Endodermal cell (in vitro differentiated cells): ENCODE data around the gene NFE2. TPM values are rescaled to one million over a fixed set of nuclear protein-coding genes. Genes with fewer than 3 reads are reported as not detected.

Experiments used
- DNase-seq: peaks from one replicate; pipeline ENCODE4 v3.0.0-alpha.2; 2017
- H3K27ac ChIP-seq: 2 replicates; pipeline ENCODE4 v1.5.1; 2013; ENCODE audit warnings: mild to moderate bottlenecking, low read depth, low read length, moderate library complexity
- H3K27me3 ChIP-seq: 2 replicates; pipeline ENCODE4 v1.6.1; 2013; ENCODE audit warnings: mild to moderate bottlenecking, low read length, moderate library complexity; ENCODE audit not compliant: insufficient read depth, control insufficient read depth, poor library complexity, severe bottlenecking
- H3K36me3 ChIP-seq: 2 replicates; pipeline ENCODE4 v1.7.0; 2013; ENCODE audit warnings: mild to moderate bottlenecking, low read length, moderate library complexity; ENCODE audit not compliant: control insufficient read depth, insufficient read depth
- H3K4me1 ChIP-seq: one replicate; pipeline ENCODE4 v1.7.0; 2013; ENCODE audit warnings: low read length; ENCODE audit not compliant: control insufficient read depth, insufficient read depth
- H3K4me3 ChIP-seq: 2 replicates; pipeline ENCODE4 v1.5.1; 2013; ENCODE audit warnings: mild to moderate bottlenecking, low read length, moderate library complexity
- H3K9ac ChIP-seq: 2 replicates; pipeline ENCODE4 v1.6.1; 2013; ENCODE audit warnings: mild to moderate bottlenecking, low read length, moderate library complexity; ENCODE audit not compliant: poor library complexity, severe bottlenecking; ENCODE audit errors: extremely low read depth
- H3K9me3 ChIP-seq: 2 replicates; pipeline ENCODE4 v1.6.1; 2013; ENCODE audit warnings: mild to moderate bottlenecking, low read length, moderate library complexity; ENCODE audit not compliant: control insufficient read depth
- H3K27ac Mint-ChIP-seq: 2 replicates; pipeline ENCODE4 v1.8.0; 2020; ENCODE audit warnings: mixed read lengths
- H3K27me3 Mint-ChIP-seq: 2 replicates; pipeline ENCODE4 v1.8.0; 2021; ENCODE audit warnings: mild to moderate bottlenecking, mixed read lengths; ENCODE audit not compliant: insufficient read depth
- H3K36me3 Mint-ChIP-seq: 2 replicates; pipeline ENCODE4 v1.8.0; 2020; ENCODE audit warnings: low read depth, mixed read lengths
- H3K4me1 Mint-ChIP-seq: 2 replicates; pipeline ENCODE4 v1.8.0; 2020; ENCODE audit warnings: mixed read lengths
- H3K4me3 Mint-ChIP-seq: 2 replicates; pipeline ENCODE4 v1.8.0; 2020; ENCODE audit warnings: mild to moderate bottlenecking, moderate library complexity, mixed read lengths
- H3K9me3 Mint-ChIP-seq: 2 replicates; pipeline ENCODE4 v1.8.0; 2020; ENCODE audit warnings: mild to moderate bottlenecking, mixed read lengths
- WGBS, 2 experiments: methylation state at CpG; one replicate each; pipeline versions ENCODE4 v1.1.5 to v1.1.7; 2013; ENCODE audit warnings: missing lambda C conversion rate in 2 of 2, mixed read lengths in 1 of 2; ENCODE audit not compliant: insufficient coverage in 1 of 2, insufficient read length in 1 of 2; 5-methylcytosine and 5-hydroxymethylcytosine counted together
- total RNA-seq, 2 donors: library from RNA; stranded (reverse); fragmentation: NEBNext Ultra II Directional in 1 of 2; extraction: Animal tissue kit (Norgen Biotek cat#: 25700) in 1 of 2; gene quantifications; 2 replicates in 1 of 2; 3 replicates in 1 of 2; pipeline ENCODE4 v1.2.1, GENCODE V29; 2021
- TF ChIP-seq, protein P1 (sequence below): fragments of 200-600 bp; sonication (generic); conservative IDR thresholded peaks from 2 replicates; pipeline ENCODE4 v1.5.0; 2021; ENCODE audit warnings: antibody characterized with exemption, mild to moderate bottlenecking

The NFE2 gene
- total RNA-seq, 2 donors from 2014 or later, result 2.7 TPM

DNA sequence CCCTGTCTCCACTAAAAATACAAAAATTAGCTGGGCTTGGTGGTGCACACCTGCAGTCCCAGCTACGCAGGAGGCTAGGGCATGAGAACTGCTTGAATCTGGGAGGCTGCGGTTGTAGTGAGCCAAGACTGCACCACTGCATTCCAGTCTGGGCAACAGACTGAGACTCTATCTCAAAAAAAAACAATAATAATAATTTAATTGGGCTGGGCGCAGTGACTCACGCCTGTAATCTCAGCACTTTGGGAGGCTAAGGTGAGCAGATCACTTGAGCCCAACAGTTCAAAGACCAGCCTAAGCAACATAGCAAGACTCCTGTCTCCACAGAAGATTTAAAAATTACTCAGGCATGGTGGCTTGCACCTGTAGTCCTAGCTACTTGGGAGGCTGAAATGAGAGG is 47.6 kb downstream of the NFE2 start:
- peaks cover 77% of the 10 kb centered on the region for H3K36me3 ChIP-seq
- H3K9ac ChIP-seq, result no peak overlapping the region
- no peak overlapping the region for H3K27ac Mint-ChIP-seq

DNA sequence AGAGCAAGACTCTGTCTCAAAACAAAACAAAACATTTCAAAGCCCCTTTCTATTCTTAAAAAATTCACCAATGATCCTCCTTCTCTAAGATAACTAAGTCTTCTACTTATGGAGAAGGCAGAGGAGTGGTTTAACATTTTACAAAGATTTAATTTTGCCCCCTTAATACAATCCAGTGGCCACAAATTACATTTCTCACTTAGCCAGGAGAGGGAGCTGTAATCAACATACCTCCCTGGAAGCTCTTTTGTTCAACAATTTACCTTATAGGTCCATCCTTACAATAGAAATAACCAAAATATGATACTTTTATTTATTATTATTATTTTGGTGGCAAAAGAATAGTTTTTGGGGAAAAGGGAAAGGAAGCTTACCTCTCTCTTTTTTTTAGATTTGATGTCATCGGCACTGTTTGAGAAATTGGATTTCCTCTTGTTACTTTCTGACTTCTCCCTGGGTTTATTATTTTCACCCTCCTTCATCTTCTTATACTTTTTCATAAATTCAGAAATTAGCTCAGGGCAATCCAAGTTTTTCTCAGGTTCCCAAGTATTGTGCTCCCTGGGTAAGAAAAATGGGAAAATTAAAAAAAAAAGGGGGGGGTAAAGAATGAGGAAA is 49.0 kb downstream of the NFE2 start:
- no peak overlapping the region for H3K4me3 Mint-ChIP-seq
- no peaks in the 10 kb centered on the region for H3K4me1 Mint-ChIP-seq

More for the DNA sequence above, 47.6 kb downstream of the NFE2 start:
- Mint-ChIP-seq H3K4me1 (peaks cover 12% of the 10 kb centered on the region), H3K27me3 (no peaks in the 10 kb centered on the region), H3K36me3 (peaks cover 69% of the 10 kb centered on the region), H3K4me3 (no peak overlapping the region), H3K9me3 (no peaks in the 10 kb centered on the region)
- TF ChIP-seq, protein P1, sequence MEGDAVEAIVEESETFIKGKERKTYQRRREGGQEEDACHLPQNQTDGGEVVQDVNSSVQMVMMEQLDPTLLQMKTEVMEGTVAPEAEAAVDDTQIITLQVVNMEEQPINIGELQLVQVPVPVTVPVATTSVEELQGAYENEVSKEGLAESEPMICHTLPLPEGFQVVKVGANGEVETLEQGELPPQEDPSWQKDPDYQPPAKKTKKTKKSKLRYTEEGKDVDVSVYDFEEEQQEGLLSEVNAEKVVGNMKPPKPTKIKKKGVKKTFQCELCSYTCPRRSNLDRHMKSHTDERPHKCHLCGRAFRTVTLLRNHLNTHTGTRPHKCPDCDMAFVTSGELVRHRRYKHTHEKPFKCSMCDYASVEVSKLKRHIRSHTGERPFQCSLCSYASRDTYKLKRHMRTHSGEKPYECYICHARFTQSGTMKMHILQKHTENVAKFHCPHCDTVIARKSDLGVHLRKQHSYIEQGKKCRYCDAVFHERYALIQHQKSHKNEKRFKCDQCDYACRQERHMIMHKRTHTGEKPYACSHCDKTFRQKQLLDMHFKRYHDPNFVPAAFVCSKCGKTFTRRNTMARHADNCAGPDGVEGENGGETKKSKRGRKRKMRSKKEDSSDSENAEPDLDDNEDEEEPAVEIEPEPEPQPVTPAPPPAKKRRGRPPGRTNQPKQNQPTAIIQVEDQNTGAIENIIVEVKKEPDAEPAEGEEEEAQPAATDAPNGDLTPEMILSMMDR, result no peak
- no peak overlapping the region for H3K27ac ChIP-seq
- no peaks in the 10 kb centered on the region for H3K9me3 ChIP-seq
- H3K27me3 ChIP-seq, result no peaks in the 10 kb centered on the region
- no peak for DNase-seq
- no peak overlapping the region for H3K4me3 ChIP-seq
- peaks cover 12% of the 10 kb centered on the region for H3K4me1 ChIP-seq
- WGBS, 2 experiments, result 97 to 100% methylated on average over 2 to 4 of the region's 4 CpGs

DNA sequence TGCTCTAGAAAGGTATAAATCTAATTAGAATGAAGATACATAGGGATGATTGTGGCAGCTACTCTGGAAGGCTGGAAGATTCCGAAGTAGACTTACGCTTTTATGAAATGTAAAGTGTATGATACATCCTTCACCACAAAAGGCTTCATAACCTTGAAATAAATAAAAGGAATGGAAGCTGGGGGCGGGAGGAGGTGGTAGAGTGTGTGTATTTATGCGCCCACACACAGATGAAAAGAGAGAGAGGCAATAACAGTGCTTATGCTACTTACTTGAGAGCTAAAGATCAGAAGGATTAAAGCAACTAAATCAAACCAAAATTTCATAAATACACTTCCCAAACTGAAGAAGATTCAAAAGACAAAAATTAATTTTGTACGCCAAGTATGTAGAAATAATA is 51.3 kb downstream of the NFE2 start:
- no peak overlapping the region for H3K27ac ChIP-seq
- H3K4me3 ChIP-seq, result no peak overlapping the region
- TF ChIP-seq, protein P1, result no peak
- no peaks in the 10 kb centered on the region for H3K9me3 ChIP-seq
- H3K9me3 Mint-ChIP-seq, result no peaks in the 10 kb centered on the region
- peaks cover 71% of the 10 kb centered on the region for H3K36me3 Mint-ChIP-seq
- no peak overlapping the region for H3K27ac Mint-ChIP-seq
- no peaks in the 10 kb centered on the region for H3K4me1 ChIP-seq
- H3K27me3 Mint-ChIP-seq, result no peaks in the 10 kb centered on the region
- 97% methylated on average over 5 of the region's 5 CpGs; no CpG with 5 or more reads in 1 of the 2 experiments for WGBS, 2 experiments
- H3K9ac ChIP-seq, result no peak overlapping the region
- peaks cover 77% of the 10 kb centered on the region for H3K36me3 ChIP-seq
- DNase-seq, result no peak
- no peak overlapping the region for H3K4me3 Mint-ChIP-seq
- no peaks in the 10 kb centered on the region for H3K4me1 Mint-ChIP-seq
- no peaks in the 10 kb centered on the region for H3K27me3 ChIP-seq

More for the DNA sequence above, 49.0 kb downstream of the NFE2 start:
- Histone ChIP-seq H3K36me3 (peaks cover 80% of the 10 kb centered on the region), H3K27ac (no peak overlapping the region), H3K9ac (no peak overlapping the region), H3K9me3 (no peaks in the 10 kb centered on the region), H3K4me1 (no peaks in the 10 kb centered on the region), H3K4me3 (no peak overlapping the region), H3K27me3 (no peaks in the 10 kb centered on the region)
- TF ChIP-seq, protein P1, result peak; percentile 86
- no peaks in the 10 kb centered on the region for H3K9me3 Mint-ChIP-seq
- 100% methylated on average over 1 of the region's 1 CpG for WGBS, 2 experiments
- H3K27ac Mint-ChIP-seq, result peak overlapping the region; percentile 6
- no peak for DNase-seq
- H3K27me3 Mint-ChIP-seq, result no peaks in the 10 kb centered on the region
- H3K36me3 Mint-ChIP-seq, result peaks cover 72% of the 10 kb centered on the region
